Ectodermal cell (in vitro differentiated cells): ENCODE data around the gene OSBPL5.

Experiments used
- H3K27ac ChIP-seq: 2 replicates; pipeline ENCODE4 v1.7.0; 2013; ENCODE audit warnings: mild to moderate bottlenecking, low read depth, low read length; ENCODE audit not compliant: insufficient read depth, poor library complexity, severe bottlenecking
- H3K27me3 ChIP-seq: 2 replicates; pipeline ENCODE4 v1.7.0; 2013; ENCODE audit warnings: mild to moderate bottlenecking, low read length; ENCODE audit not compliant: insufficient read depth, control insufficient read depth, poor library complexity, severe bottlenecking
- H3K36me3 ChIP-seq: one replicate; pipeline ENCODE4 v1.7.0; 2013; ENCODE audit warnings: low read length; ENCODE audit not compliant: control insufficient read depth, insufficient read depth
- H3K4me1 ChIP-seq: one replicate; pipeline ENCODE4 v1.7.0; 2013; ENCODE audit warnings: low read length; ENCODE audit not compliant: control insufficient read depth, insufficient read depth
- H3K4me3 ChIP-seq: 2 replicates; pipeline ENCODE4 v1.7.0; 2013; ENCODE audit warnings: low read depth, low read length, control low read depth; ENCODE audit not compliant: insufficient read depth
- H3K9me3 ChIP-seq: 2 replicates; pipeline ENCODE4 v1.7.0; 2013; ENCODE audit warnings: mild to moderate bottlenecking, low read length, moderate library complexity; ENCODE audit not compliant: control insufficient read depth
- whole genome bisulfite sequencing, 2 experiments: methylation state at CpG; one replicate each; pipeline ENCODE4 v1.1.7; 2013; ENCODE audit warnings: missing lambda C conversion rate in 2 of 2; 5-methylcytosine and 5-hydroxymethylcytosine counted together

OSBPL5 gene

DNA sequence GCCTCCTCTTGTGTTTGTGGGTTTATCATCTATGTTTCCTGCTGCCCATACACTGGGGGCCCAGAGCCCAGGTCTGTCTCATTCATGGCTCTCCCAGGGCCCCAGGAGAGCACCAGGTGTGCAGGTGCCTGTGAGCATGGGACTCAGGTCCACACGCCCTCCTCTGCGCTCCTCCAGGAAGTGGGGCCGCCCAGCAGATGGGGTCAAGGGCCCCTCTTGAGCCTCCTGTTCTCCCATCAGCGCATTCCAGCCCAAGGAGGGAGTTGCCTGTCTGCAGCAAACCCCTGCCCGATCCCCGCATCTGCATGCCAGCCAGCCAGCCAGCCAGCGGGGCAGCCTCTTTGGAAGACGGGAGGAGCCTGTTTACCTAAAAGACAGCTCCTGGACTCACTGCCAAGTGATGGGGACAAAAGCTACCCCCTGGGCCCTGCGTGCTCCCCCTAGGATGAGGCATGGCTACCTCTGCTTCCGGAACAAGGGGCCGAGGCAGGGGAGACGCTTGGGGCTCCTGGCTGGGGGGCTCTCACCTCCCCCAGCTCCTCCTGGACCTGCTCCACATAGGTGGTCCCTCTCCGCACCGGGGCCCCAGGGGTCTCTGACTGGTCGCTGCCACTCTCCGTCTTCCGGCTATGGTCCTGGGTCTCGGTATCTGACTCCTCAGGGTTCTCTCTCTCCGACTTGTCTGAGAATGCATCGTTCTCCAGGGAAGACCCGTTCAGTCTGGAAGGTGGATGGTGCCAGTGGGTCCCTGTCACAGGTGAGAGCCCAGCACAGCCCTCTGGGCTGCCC is 58.2 kb downstream of the OSBPL5 start:
- WGBS, 2 experiments, result 89 to 90% methylated on average over 21 of the region's 21 CpGs
- no peaks in the 10 kb centered on the region for H3K9me3 ChIP-seq
- H3K36me3 ChIP-seq, result peaks cover 2% of the 10 kb centered on the region
- no peaks in the 10 kb centered on the region for H3K4me1 ChIP-seq
- no peak overlapping the region for H3K4me3 ChIP-seq
- no peak overlapping the region for H3K27ac ChIP-seq
- H3K27me3 ChIP-seq, result no peaks in the 10 kb centered on the region

DNA sequence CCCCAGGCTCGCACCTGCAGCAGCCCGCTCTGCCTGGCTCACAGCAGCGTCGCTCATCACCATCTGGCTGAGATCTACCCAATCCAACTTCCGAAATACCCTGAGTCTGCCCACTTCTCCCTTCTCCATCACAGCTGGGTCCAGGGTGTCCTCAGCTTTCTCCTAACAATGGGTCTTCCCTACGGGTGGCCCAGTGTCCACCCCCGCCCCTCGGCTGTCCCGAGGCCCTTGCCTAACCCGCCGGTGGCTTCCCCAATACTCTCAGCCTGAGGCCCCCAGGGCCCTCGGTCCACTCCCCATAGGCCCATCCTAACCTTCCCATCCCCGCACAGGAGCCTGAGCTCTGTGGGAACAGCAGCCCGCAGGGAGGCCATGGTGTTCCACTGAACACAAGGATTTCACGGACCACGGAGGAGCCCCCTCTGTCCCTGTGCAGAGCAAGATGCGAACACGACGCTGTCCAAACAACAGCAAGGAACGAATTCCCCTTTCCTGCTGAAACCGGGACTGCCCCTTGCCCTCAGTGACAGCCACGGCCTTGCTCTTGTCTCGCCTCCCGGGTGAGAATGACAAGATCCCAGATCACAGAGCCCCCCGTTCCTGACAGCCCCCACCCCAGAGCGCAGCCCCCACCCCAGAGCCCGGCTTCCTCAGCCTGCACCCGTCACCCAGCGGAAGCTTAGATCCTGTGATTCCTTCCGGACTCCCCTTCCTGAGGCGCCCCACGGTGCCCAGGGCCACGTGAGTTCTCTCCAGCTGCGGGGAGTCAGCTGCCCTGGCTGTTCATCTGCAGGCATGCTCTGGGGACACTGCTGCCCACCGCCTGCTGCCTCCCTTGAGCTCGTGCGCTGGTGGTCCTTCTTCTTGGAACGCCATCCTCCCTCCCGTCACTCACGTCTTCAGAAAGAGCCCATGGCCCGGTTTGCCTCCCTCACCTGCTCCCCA is 59.0 kb downstream of the OSBPL5 start:
- no peak overlapping the region for H3K27ac ChIP-seq
- WGBS, 2 experiments, result 91% methylated on average over 41 of the region's 41 CpGs
- H3K27me3 ChIP-seq, result no peaks in the 10 kb centered on the region
- H3K36me3 ChIP-seq, result no peaks in the 10 kb centered on the region
- no peaks in the 10 kb centered on the region for H3K4me1 ChIP-seq
- H3K9me3 ChIP-seq, result no peaks in the 10 kb centered on the region
- no peak overlapping the region for H3K4me3 ChIP-seq

DNA sequence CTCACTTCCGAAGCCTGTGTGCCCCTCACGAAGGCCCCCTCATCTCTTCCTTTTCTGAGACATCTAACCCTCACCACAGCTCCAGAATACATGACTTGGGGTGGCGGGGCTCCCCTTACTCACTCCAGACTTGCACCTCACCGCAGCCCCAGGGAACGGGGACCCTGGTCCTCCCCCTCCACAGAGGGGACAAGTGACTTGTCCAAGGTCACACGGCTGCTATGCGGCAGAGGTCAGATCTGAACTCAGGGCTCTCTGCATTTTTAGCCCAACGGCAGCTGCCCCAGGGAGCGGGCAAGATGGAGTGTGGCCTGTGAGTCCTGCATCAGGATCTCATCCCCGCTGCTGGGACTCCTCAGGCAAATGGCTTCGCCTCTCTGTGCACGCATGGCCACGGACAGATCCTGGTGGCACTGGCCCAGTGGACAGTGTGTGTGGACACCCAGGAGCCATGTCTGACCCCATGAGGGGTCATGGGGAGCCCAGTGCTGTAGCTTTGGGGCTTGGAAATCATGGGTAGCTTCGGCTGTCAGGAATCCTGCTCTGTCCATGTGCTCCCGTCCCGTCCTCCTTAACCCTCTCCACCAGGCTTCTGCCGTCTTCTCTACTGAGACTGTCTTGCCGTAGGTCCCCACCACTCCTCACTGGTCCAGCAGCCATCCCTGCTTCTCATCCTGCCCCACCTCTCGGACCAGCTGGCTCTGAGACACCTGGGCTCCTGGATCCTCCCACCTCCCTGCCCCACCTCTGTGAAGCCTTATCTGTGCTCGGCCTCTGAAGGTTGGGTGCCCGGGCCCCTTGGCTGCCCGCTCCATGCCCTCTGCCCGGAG is 59.9 kb downstream of the OSBPL5 start:
- no peaks in the 10 kb centered on the region for H3K9me3 ChIP-seq
- H3K4me3 ChIP-seq, result no peak overlapping the region
- H3K36me3 ChIP-seq, result no peaks in the 10 kb centered on the region
- WGBS, 2 experiments, result 94 to 95% methylated on average over 23 of the region's 23 CpGs
- H3K27me3 ChIP-seq, result no peaks in the 10 kb centered on the region
- H3K27ac ChIP-seq, result no peak overlapping the region
- H3K4me1 ChIP-seq, result no peaks in the 10 kb centered on the region

DNA sequence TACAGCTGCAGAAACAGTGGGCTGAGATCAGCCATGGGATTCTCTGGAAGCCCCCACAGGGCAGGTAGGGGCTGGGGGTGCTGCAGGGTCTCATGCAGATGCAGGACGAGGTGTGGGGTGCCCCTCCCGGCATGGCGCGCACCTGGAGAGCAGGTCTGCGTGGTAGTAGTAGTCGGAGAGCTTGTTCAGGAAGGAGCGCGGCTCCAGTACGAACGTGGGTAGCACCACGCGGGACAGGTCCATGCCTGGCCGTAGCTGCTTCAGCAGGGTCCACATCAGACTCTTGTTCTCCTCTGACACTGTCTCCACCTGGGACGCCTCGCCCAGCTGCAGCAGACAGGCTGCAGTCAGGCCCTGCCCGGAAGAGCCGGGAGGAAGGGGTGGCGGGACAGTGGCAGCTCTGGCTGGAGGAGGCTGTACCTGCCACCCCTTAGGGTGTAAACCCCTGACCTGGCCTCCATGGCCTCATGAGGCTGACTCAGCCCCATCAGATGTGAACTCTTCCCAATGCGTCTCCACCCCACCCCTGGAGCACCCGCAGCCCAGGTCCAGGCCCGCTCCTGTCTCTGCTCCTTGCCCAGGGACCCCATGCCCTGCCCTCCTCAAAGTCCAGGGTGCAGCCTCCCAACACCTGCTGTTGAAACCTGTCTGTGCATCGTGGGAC is 60.9 kb downstream of the OSBPL5 start:
- H3K4me1 ChIP-seq, result no peaks in the 10 kb centered on the region
- H3K36me3 ChIP-seq, result no peaks in the 10 kb centered on the region
- H3K27me3 ChIP-seq, result no peaks in the 10 kb centered on the region
- no peaks in the 10 kb centered on the region for H3K9me3 ChIP-seq
- 92 to 94% methylated on average over 22 of the region's 22 CpGs for WGBS, 2 experiments
- H3K27ac ChIP-seq, result no peak overlapping the region
- H3K4me3 ChIP-seq, result no peak overlapping the region

DNA sequence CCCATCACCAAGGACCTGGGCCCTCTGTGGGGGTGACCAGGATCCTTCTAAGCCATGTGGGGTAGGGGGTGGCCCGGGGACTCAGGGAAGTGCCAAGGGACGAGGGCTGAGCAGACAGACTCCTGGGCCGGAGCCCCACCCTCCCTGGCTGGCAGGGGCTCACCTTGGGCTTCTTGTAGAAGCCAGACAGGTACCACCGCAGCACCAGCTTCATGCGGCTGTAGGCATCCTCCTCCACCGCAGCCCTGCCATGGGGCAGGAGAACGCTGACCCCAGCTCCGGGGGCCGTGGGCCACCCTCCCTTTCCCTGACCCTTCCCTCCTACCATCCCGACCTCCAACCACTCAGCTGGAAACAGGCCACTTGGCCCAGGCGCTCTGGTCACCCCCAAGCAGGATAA is 62.0 kb downstream of the OSBPL5 start:
- 93 to 95% methylated on average over 11 of the region's 11 CpGs for WGBS, 2 experiments
- no peak overlapping the region for H3K4me3 ChIP-seq
- H3K27ac ChIP-seq, result no peak overlapping the region
- no peaks in the 10 kb centered on the region for H3K27me3 ChIP-seq
- no peaks in the 10 kb centered on the region for H3K4me1 ChIP-seq
- H3K36me3 ChIP-seq, result no peaks in the 10 kb centered on the region
- no peaks in the 10 kb centered on the region for H3K9me3 ChIP-seq

DNA sequence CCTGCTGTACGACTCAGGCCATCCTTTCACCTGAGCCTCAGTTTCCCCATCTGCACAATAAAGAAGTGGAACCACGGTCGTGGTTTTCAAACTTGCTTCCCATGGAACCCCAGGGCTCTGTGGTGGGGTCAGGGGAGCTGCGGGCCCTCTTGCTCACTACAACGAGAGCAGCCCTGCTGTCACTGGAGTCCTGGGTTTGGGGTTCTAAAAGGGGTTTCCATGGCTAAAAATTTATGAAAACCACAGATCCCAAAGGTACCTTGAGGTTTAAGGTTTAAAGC is 62.5 kb downstream of the OSBPL5 start:
- no peak overlapping the region for H3K4me3 ChIP-seq
- no peaks in the 10 kb centered on the region for H3K4me1 ChIP-seq
- H3K27ac ChIP-seq, result no peak overlapping the region
- H3K36me3 ChIP-seq, result no peaks in the 10 kb centered on the region
- 96 to 97% methylated on average over 5 of the region's 5 CpGs for WGBS, 2 experiments
- no peaks in the 10 kb centered on the region for H3K27me3 ChIP-seq
- no peaks in the 10 kb centered on the region for H3K9me3 ChIP-seq

DNA sequence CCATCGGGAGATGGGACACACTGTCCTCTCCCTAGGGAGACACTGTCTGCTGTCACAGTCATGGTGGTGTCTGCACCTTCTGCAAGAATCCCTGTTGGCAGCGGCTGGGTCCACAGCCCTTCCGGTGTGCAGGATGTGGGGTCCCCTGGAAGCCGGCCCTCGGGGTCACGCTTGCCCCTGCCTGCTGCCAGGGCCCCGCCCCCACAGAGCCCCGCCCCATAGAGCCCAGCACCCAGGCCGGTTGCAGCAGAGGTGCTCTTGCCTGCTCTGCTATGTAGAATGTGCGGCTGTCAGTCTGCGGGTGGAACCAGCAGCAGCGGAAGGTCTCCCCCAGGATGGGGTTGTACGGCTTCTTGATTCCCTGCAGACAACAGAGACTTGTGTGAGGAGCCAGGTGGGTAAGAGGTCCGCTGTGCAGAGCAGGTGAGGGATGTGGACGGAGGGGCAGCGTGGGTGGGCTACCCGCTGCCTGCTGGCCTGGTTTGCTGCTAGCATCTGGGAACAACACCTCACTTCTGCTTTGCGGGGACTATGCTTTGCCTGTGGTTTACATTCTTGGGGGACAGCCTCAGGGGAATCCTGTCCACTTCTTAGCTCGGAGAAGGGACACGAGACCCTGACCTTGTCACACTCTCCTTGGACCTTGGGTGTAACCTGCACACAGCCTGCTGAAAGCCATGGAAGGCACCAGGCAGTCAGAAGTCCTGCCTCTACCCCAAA is 63.0 kb downstream of the OSBPL5 start:
- Histone ChIP-seq H3K4me1 (no peaks in the 10 kb centered on the region), H3K4me3 (no peak overlapping the region), H3K9me3 (no peaks in the 10 kb centered on the region), H3K27ac (no peak overlapping the region), H3K36me3 (no peaks in the 10 kb centered on the region), H3K27me3 (no peaks in the 10 kb centered on the region)
- WGBS, 2 experiments, result 91% methylated on average over 20 of the region's 20 CpGs

DNA sequence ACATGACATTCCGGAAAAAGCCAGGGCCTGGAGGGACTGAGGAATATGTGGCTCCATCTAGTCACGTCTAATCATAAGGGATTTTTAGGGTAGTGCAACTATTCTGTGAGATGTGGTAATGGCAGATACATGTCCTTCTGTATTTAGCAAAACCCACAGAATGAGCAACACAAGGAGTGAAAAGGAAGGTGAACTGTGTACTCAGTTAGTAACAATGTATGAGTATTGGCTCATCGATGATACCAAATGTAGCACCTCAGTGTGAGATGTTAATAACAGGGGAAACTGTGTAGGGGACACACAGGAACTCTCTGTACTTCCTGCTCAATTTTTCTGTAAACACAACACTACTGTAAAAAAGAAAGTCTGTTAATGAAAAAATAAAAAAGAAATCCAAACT is 65.9 kb downstream of the OSBPL5 start:
- Histone ChIP-seq H3K36me3 (no peaks in the 10 kb centered on the region), H3K27me3 (no peaks in the 10 kb centered on the region)
- WGBS, 2 experiments, result 94 to 98% methylated on average over 3 of the region's 3 CpGs

DNA sequence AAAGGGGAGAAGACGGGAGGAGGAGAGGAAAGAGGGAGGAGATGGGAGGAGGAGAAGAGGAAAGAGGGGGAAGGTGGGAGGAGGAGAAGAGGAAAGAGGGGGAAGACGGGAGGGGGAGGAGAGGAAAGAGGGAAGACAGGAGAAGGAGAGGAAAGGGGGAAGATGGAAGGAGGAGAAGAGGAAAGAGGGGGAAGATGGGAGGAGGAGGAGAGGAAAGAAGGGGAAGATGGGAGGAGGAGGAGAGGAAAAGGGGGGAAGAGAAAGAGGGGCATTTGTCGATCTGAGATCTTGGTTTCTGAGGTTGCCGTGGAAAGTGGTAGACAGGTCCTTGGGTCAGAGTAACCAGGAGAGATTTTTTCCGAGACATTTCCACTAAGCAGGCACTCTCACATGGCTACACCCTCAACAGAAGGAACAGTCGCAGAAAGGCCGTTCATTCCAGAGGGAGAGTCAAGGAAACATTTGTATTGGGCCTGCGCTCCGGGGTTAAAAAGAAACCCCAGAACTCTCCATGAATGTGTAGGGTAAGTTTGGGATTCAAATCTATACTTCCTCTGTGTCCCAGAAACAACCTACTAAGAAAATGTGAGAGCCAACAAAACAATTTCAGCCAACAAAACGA is 68.1 kb downstream of the OSBPL5 start:
- H3K4me1 ChIP-seq, result peaks cover 8% of the 10 kb centered on the region
- no peak overlapping the region for H3K4me3 ChIP-seq
- H3K27ac ChIP-seq, result no peak overlapping the region
- H3K9me3 ChIP-seq, result no peaks in the 10 kb centered on the region
- 92 to 94% methylated on average over 8 to 10 of the region's 10 CpGs for WGBS, 2 experiments
- no peaks in the 10 kb centered on the region for H3K36me3 ChIP-seq
- H3K27me3 ChIP-seq, result no peaks in the 10 kb centered on the region

More for the DNA sequence above, 65.9 kb downstream of the OSBPL5 start:
- H3K27ac ChIP-seq, result no peak overlapping the region
- peaks cover 8% of the 10 kb centered on the region for H3K4me1 ChIP-seq
- no peaks in the 10 kb centered on the region for H3K9me3 ChIP-seq
- H3K4me3 ChIP-seq, result no peak overlapping the region
